ENCODE results near the gene PMM2.

Gene PMM2

DNA sequence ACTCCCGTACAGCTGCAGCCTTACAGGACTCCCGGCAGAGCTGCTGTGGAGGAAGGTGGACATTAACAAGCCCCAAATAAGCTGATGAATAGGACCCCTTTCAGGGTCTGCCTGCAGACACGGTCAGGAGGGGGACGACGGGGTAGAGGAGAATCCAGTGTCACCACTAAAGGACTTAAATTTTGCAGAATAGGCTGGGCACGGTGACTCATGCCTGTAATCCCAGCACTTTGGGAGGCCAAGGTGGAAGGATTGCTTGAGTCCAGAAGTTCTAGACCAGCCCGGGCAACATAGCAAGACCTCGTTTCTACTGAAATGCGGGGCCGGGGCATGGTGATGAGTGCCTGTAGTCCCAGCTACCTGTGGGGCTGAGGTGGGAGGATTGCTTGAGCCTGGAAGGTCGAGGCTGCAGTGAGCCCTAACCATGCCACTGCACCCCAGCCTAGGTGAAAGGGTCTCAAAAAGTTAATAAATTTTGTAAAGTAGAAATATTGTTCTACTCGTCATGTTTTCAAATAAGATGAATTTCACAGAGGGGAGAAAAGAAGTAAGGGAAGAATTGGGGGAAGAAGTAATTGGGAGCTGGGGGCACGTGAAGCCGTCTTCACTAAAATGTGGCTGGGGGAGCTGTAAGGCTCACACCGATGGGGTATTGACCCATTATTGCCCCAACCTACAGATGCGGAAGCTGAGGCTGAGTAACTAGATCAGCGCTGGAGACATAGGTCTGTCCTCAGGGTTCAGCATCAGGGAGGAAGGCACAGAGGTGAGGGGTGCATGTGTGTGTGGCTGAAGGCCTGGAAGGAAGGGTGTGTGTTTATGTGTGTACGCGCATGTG, 89.2 kb downstream of the PMM2 start:
- TF ChIP-seq, protein P1, sequence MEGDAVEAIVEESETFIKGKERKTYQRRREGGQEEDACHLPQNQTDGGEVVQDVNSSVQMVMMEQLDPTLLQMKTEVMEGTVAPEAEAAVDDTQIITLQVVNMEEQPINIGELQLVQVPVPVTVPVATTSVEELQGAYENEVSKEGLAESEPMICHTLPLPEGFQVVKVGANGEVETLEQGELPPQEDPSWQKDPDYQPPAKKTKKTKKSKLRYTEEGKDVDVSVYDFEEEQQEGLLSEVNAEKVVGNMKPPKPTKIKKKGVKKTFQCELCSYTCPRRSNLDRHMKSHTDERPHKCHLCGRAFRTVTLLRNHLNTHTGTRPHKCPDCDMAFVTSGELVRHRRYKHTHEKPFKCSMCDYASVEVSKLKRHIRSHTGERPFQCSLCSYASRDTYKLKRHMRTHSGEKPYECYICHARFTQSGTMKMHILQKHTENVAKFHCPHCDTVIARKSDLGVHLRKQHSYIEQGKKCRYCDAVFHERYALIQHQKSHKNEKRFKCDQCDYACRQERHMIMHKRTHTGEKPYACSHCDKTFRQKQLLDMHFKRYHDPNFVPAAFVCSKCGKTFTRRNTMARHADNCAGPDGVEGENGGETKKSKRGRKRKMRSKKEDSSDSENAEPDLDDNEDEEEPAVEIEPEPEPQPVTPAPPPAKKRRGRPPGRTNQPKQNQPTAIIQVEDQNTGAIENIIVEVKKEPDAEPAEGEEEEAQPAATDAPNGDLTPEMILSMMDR (IDR thresholded peaks at IDR 0.05; ENCODE audit: borderline replicate concordance, insufficient read depth, low read depth, low read length): no peak
- no peak overlapping the region for H3K4me3 ChIP-seq (ENCODE audit: low read depth, low read length)

DNA sequence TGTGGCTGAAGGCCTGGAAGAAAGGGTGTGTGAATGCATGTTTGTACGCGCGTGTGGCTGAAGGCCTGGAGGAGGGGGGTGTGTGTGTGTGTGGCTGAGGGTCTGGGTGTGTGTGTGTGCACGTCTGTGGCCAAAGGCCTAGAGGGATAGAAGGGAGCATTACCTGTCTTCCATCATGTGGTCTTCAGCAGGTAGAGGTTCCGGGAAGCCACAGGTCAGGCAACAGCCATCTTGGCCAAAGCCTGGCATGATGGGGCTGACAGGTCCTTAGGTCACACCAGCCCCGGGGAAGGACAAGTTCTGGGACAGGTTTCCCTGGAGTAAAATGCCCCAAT, 89.8 kb downstream of the PMM2 start:
- no peak overlapping the region for H3K4me3 ChIP-seq (ENCODE audit: low read depth, low read length)
- TF ChIP-seq, protein P1 (IDR thresholded peaks at IDR 0.05; ENCODE audit: borderline replicate concordance, insufficient read depth, low read depth, low read length): no peak

DNA sequence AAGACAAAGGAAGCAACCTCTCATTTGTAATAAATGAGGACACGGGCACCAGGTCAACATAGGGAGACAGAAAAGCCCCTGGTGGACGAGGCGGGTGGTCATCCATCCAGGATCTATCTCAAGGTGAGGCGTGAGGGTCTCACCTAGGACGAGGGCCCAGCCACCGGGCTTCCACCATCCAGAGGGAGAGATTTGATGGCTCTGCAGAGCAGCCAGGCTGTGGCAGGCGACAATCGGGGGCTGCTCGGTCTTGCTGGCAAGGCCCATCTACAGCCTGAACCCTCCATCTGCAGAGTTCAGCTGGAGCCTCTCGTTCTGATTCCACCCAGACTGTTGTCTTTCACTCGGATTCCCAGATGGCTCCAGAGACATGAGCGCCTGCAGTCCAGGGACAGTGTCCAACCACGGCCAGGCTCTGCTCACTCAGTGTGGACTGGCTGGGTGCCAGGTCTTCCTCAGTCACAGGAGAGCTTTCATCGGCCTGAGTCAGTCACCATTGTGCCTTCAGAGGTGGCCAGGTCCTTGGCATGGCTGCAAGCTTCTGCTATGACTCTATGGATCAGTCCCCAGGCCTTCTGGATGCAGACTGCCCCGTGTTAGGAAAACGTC, 90.4 kb downstream of the PMM2 start:
- no peak overlapping the region for H3K4me3 ChIP-seq (ENCODE audit: low read depth, low read length)
- TF ChIP-seq, protein P1 (IDR thresholded peaks at IDR 0.05; ENCODE audit: borderline replicate concordance, insufficient read depth, low read depth, low read length): no peak

DNA sequence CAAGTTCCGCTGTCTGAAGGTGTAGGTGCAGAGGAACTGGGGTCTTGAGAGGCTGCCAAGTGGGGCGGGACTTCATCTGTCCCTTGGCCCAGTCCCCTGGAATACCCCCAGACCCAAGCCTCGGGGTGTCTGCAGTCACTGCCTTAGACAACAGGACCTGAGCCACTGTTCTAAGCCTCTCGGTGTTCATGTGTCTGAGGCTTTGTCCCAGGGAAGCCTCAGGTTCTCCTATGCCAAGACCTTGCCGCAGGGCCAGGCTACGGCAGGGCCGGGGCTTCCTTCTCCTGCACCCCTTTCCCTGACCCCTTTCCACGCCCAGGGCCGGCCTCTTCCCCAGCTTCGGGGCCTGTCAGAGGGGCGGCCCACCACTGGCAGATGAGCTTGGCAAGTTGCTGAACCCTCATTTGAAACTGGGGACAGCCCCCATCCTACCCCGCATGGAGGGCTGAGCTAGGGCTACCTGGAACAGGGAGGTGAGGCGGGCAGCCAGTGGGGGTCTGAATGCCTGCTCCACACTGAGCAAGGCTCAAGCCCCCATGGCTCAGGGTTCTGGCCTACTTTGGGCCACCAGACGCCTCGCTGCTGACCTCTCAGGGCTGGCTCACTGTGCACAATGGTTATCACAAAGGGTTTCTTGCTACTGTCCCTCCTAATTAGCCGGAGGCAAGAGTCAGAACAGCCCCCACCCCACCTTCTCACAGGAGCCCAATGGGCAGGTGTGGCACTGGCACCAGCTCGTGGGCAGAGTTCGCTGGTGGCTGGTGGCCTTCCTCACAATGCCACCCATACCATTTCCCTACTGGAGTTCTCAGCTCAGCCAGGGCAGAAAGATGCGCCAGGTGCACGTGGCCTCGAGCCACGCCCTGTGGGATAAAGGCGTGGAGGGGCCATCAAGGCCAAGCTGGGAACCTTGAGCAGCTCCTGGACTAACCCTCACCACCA, 91.6 kb downstream of the PMM2 start:
- H3K4me3 ChIP-seq (ENCODE audit: low read depth, low read length): no peak overlapping the region

DNA sequence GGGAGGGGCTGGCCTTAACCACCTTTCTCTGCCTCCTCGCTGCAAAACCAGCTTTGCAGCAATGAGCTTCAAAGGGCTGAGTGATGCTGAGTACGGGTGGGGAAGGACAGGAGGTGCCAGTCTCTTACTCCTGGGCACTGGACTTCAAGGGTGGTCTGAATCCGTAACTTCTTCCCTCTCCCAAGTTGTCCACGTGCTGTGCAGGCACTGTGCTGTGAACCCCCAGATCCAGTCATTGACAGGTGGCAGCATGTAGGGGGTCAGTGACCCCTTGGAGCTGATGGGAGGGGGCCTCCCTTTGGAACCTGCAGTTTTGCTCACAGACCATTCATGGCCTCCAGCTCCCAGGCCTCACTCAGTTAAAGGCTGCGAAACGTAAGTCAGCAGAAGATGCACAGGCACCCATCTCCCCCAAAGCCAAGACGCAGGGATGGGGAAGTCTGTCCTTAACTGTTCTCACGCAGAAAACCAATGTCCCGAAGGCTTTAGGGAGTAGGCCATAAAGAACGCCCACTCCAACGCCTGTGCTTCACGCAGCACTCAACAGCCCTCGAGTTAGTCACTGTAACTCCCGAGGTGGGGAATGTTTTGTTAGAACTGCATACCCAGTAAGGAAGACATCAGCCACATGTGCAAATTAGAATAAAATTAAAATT, 92.4 kb downstream of the PMM2 start:
- TF ChIP-seq, protein P1 (IDR thresholded peaks at IDR 0.05; ENCODE audit: borderline replicate concordance, insufficient read depth, low read depth, low read length): no peak

More for the DNA sequence above, 91.6 kb downstream of the PMM2 start:
- TF ChIP-seq, protein P1 (IDR thresholded peaks at IDR 0.05; ENCODE audit: borderline replicate concordance, insufficient read depth, low read depth, low read length): no peak

DNA sequence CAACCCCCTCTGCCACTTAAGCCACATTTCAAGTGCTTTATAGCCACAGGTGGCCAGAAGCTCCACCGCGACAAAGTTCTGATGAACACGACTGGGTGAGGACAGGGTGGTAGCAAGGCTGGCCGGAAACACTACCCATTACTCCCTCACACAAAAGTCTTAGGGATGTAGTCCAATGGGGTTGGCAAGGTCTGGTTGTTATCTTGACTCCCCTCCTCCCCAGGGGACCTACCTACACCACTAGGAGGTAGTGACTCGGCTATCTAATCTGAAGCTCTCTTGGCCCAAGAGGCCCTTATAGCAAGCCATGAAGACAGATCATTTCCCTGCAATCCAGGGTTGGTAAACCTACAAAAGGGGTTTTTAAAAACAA, 92.9 kb downstream of the PMM2 start:
- H3K4me3 ChIP-seq (ENCODE audit: low read depth, low read length): no peak overlapping the region
- TF ChIP-seq, protein P1 (IDR thresholded peaks at IDR 0.05; ENCODE audit: borderline replicate concordance, insufficient read depth, low read depth, low read length): no peak

More for the DNA sequence above, 92.4 kb downstream of the PMM2 start:
- no peak overlapping the region for H3K4me3 ChIP-seq (ENCODE audit: low read depth, low read length)
